Measurements from ENCODE around the gene RGL1. TPM values are rescaled to one million over a fixed set of nuclear protein-coding genes. Genes with fewer than 3 reads are reported as not detected.

Gene RGL1
- total and polyA plus RNA-seq, 2 donors (not counting 3 experiments of a cell fraction or from before 2014, with no cell fraction given), result 19.8 to 35.3 TPM

- FAIRE-seq, result no peak
- CTCF ChIA-PET, result no interaction called here
- no TSS peak for BruUV-seq (replicated peaks)
These were observed 170.7 kb downstream of the RGL1 start for GRCh38 chr1:183975651-183976050.

More at GRCh38 chr1:183975651-183976050, 170.7 kb downstream of the RGL1 start:
- no peaks in the 10 kb centered on the region for H3K27me3 ChIP-seq (ENCODE audit: control insufficient read depth in 2 of 2, insufficient read depth in 2 of 2, low read length in 2 of 2)
- H3K9me3 ChIP-seq (replicated peaks; ENCODE audit: control insufficient read depth, insufficient read depth, low read length), result no peaks in the 10 kb centered on the region
- H3K4me3 ChIP-seq (replicated peaks in 1 of 3; ENCODE audit: insufficient read depth in 1 of 3, low read depth in 1 of 3, low read length in 3 of 3), result no peak overlapping the region
- TF ChIP-seq MYC (IDR thresholded peaks at IDR 0.05; ENCODE audit: low read depth, low read length) (no peak), POLR2AphosphoS5 (IDR thresholded peaks at IDR 0.05; ENCODE audit: insufficient read depth, low read depth, low read length) (no peak), JUN (IDR thresholded peaks at IDR 0.05; ENCODE audit: borderline replicate concordance, insufficient read depth, insufficient read length, low read depth) (no peak), MAX (IDR thresholded peaks at IDR 0.05; ENCODE audit: insufficient read depth, insufficient read length) (no peak), CTCF (IDR thresholded peaks at IDR 0.05; ENCODE audit: extremely low read depth in 1 of 2, insufficient read depth in 1 of 2, low read depth in 1 of 2, low read length in 2 of 2) (no peak), EZH2 (IDR thresholded peaks at IDR 0.05; ENCODE audit: borderline replicate concordance, low read depth, low read length, severe bottlenecking) (no peak), POLR2A (IDR thresholded peaks at IDR 0.05; ENCODE audit: low read depth, low read length) (no peak), GATA2 (IDR thresholded peaks at IDR 0.05; ENCODE audit: insufficient read depth, insufficient read length, low read depth, low read length) (no peak), FOS (IDR thresholded peaks at IDR 0.05; ENCODE audit: borderline replicate concordance, insufficient read depth, low read length) (no peak)
- H3K36me3 ChIP-seq (ENCODE audit: control insufficient read depth in 2 of 2, extremely low read depth in 1 of 2, insufficient read depth in 2 of 2, low read length in 2 of 2), result no peaks in the 10 kb centered on the region
- no peaks in the 10 kb centered on the region for H3K9me1 ChIP-seq (replicated peaks; ENCODE audit: control insufficient read depth, extremely low read depth, insufficient read depth, low read length)
- H3K4me2 ChIP-seq (ENCODE audit: insufficient read depth, low read length), result no peak overlapping the region
- H4K20me1 ChIP-seq (replicated peaks; ENCODE audit: control insufficient read depth, extremely low read depth, insufficient read depth, low read length), result no peaks in the 10 kb centered on the region
- POLR2A ChIA-PET, result no interaction called here
- no peak overlapping the region for H3K27ac ChIP-seq (ENCODE audit: insufficient read depth, low read depth, low read length)
- no peaks in the 10 kb centered on the region for H3K4me1 ChIP-seq (ENCODE audit: control insufficient read depth, extremely low read depth, insufficient read depth, low read length)
- dilution Hi-C loops (cut with MboI; ENCODE audit: extremely low pct_ligation_motif_present, low sequenced_read_pairs) (no loop called here), intact Hi-C loops (cut with micrococcal nuclease) (loop anchor here (10.0 kb wide), 1 partner anchor 601 kb away; no protein-coding TSS in a partner anchor)
- H3K9ac ChIP-seq (replicated peaks; ENCODE audit: extremely low read depth, insufficient read depth, low read length), result no peak overlapping the region
- no peak for DNase-seq (ENCODE audit: low read depth, low spot score)
- no peaks in the 10 kb centered on the region for H3K79me2 ChIP-seq (ENCODE audit: control insufficient read depth, insufficient read depth, low read length)
- H2AFZ ChIP-seq (ENCODE audit: low read depth, low read length), result no peak overlapping the region

Data from endothelial cell of umbilical vein (primary cell).